GM21528 (cell line): ENCODE measurements around the gene YWHAH.
"Not testable (repeated sequence)": the region's sequence is repeated elsewhere in the genome, so short reads cannot be mapped to it uniquely, and the experiment has no call there.

Experiments used
- ATAC-seq: cut with Tn5 transposase; IDR thresholded peaks from one replicate; pipeline ENCODE4 v1.9.1; 2021; ENCODE audit warnings: mild to moderate bottlenecking, moderate library complexity; ENCODE audit not compliant: unreplicated experiment, low FRiP score

Gene YWHAH

GRCh38 chr22:31973739-31974138 is 29.4 kb downstream of the YWHAH start:
- ATAC-seq: no peak

- peak; percentile 61 for ATAC-seq
Measured at GRCh38 chr22:31977141-31977841, 33.0 kb downstream of the YWHAH start.

GRCh38 chr22:31977939-31978338 is 33.6 kb downstream of the YWHAH start:
- ATAC-seq: no peak

GRCh38 chr22:31980628-31981027 is 36.3 kb downstream of the YWHAH start:
- ATAC-seq: no peak

GRCh38 chr22:31981976-31982375 is 37.6 kb downstream of the YWHAH start:
- ATAC-seq: not testable (repeated sequence)

GRCh38 chr22:31983911-31984656 is 39.7 kb downstream of the YWHAH start:
- ATAC-seq: no peak

GRCh38 chr22:31987218-31987617 is 42.9 kb downstream of the YWHAH start:
- no peak for ATAC-seq

GRCh38 chr22:31991102-31991839 is 46.9 kb downstream of the YWHAH start:
- no peak for ATAC-seq

GRCh38 chr22:31995046-31995445 is 50.7 kb downstream of the YWHAH start:
- no peak for ATAC-seq

GRCh38 chr22:31995807-31996206 is 51.5 kb downstream of the YWHAH start:
- ATAC-seq: no peak

- ATAC-seq: no peak
Measured at GRCh38 chr22:31998784-31999385, 54.5 kb downstream of the YWHAH start.

- no peak for ATAC-seq
Measured at GRCh38 chr22:32000181-32000580, 55.8 kb downstream of the YWHAH start.

- ATAC-seq: no peak
Measured at GRCh38 chr22:32005453-32005852, 61.1 kb downstream of the YWHAH start.
